Lower lobe of right lung (tissue), 2 donors: ENCODE data around the gene PEF1. TPM values are rescaled to one million over a fixed set of nuclear protein-coding genes. Genes with fewer than 3 reads are reported as not detected.

ENCODE experiments used
- ATAC-seq, 2 donors: fragments of 200-7000 bp; cut with Tn5 transposase; one replicate each; pipeline ENCODE4 v1.9.1; 2020 to 2022; ENCODE audit warnings: mild to moderate bottlenecking in 2 of 2, moderate library complexity in 2 of 2
- DNase-seq: peaks from one replicate; pipeline ENCODE4 v3.0.0-alpha.2; 2020
- H3K27ac ChIP-seq: fragments of 200-600 bp; one replicate; pipeline ENCODE4 v1.8.0; 2022
- H3K27me3 ChIP-seq: fragments of 200-600 bp; one replicate; pipeline ENCODE4 v1.8.0; 2022; ENCODE audit warnings: low read depth
- H3K36me3 ChIP-seq: fragments of 200-600 bp; one replicate; pipeline ENCODE4 v1.8.0; 2022; ENCODE audit warnings: mild to moderate bottlenecking
- H3K4me1 ChIP-seq: fragments of 200-600 bp; one replicate; pipeline ENCODE4 v1.8.0; 2022
- H3K4me3 ChIP-seq: fragments of 200-600 bp; one replicate; pipeline ENCODE4 v1.8.0; 2022; ENCODE audit warnings: mild to moderate bottlenecking
- H3K9me3 ChIP-seq: fragments of 200-600 bp; one replicate; pipeline ENCODE4 v1.8.0; 2022
- intact Hi-C: fragments of 100-400 bp; cut with DNase I; formaldehyde crosslinking; loops from one replicate; pipeline ENCODE4 v1.11.0; 2022
- total RNA-seq: library from RNA; stranded (reverse); fragmentation: NEBNext Ultra II Directional; extraction: Animal tissue kit (Norgen Biotek cat#: 25700); gene quantifications from one replicate; pipeline ENCODE4 v1.2.1, GENCODE V29; 2021
- TF ChIP-seq, protein P1 (sequence below): fragments of 200-600 bp; IDR thresholded peaks from one replicate; pipeline ENCODE4 v1.8.0; 2022; ENCODE audit warnings: antibody characterized with exemption, mild to moderate bottlenecking
- donor health status: DM: no; HTN: yes; CAD: no; lungs with severe emphysema.

PEF1 gene
- total RNA-seq, 1 donor from 2014 or later, result 61.6 TPM

DNA sequence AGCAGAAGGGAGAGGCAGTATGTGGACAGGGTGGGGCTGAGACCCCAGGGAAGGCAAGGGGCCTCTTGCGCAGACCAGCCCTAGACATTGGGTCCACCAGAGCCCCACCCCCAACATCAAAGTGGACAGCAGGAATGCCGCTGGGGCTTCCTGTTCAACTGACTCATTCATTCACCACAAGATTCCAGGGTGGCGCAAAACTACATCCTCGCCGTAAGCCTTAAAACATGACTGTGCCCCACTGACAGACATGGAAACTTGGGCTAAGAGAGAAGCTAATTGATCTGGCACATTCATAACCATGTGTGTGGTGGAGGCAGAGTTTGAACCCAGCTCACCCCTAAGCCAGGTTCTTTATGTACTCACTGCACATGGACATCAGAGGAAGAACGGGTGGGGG lies 45.2 kb upstream of the PEF1 start:
- intact Hi-C loops, result no loop called here
- Histone ChIP-seq H3K9me3 (no peaks in the 10 kb centered on the region), H3K4me3 (no peak overlapping the region), H3K4me1 (no peaks in the 10 kb centered on the region), H3K27me3 (peaks cover 6% of the 10 kb centered on the region), H3K36me3 (peaks cover 7% of the 10 kb centered on the region), H3K27ac (no peak overlapping the region)
- ATAC-seq, result no peak
- DNase-seq, result no peak
- TF ChIP-seq, protein P1, sequence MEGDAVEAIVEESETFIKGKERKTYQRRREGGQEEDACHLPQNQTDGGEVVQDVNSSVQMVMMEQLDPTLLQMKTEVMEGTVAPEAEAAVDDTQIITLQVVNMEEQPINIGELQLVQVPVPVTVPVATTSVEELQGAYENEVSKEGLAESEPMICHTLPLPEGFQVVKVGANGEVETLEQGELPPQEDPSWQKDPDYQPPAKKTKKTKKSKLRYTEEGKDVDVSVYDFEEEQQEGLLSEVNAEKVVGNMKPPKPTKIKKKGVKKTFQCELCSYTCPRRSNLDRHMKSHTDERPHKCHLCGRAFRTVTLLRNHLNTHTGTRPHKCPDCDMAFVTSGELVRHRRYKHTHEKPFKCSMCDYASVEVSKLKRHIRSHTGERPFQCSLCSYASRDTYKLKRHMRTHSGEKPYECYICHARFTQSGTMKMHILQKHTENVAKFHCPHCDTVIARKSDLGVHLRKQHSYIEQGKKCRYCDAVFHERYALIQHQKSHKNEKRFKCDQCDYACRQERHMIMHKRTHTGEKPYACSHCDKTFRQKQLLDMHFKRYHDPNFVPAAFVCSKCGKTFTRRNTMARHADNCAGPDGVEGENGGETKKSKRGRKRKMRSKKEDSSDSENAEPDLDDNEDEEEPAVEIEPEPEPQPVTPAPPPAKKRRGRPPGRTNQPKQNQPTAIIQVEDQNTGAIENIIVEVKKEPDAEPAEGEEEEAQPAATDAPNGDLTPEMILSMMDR, result no peak

DNA sequence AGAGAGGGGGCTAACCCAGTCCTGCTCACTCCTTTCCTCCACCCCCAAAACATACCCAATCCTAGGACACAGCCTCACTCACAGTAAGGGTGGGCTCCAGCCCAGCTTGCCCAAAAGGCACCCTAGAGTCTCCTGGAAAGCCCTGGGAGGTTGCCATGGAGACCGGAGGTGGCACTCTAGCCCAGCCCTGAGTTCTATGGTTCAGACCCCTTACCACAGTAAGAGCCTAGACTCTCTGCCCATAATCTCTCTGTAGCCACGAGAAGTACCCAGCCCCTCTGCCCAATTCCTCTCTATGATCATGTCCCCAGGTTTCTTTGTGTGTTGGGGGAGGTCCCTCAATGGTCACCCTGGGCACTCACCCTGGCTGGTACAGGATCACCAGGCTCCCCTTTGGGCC lies 44.7 kb upstream of the PEF1 start:
- H3K27me3 ChIP-seq, result peaks cover 10% of the 10 kb centered on the region
- no peaks in the 10 kb centered on the region for H3K4me1 ChIP-seq
- DNase-seq (no peak), ATAC-seq (no peak)
- H3K4me3 ChIP-seq, result no peak overlapping the region
- no peaks in the 10 kb centered on the region for H3K9me3 ChIP-seq
- no peak overlapping the region for H3K27ac ChIP-seq
- intact Hi-C loops, result no loop called here
- peaks cover 2% of the 10 kb centered on the region for H3K36me3 ChIP-seq
- TF ChIP-seq, protein P1, result no peak

DNA sequence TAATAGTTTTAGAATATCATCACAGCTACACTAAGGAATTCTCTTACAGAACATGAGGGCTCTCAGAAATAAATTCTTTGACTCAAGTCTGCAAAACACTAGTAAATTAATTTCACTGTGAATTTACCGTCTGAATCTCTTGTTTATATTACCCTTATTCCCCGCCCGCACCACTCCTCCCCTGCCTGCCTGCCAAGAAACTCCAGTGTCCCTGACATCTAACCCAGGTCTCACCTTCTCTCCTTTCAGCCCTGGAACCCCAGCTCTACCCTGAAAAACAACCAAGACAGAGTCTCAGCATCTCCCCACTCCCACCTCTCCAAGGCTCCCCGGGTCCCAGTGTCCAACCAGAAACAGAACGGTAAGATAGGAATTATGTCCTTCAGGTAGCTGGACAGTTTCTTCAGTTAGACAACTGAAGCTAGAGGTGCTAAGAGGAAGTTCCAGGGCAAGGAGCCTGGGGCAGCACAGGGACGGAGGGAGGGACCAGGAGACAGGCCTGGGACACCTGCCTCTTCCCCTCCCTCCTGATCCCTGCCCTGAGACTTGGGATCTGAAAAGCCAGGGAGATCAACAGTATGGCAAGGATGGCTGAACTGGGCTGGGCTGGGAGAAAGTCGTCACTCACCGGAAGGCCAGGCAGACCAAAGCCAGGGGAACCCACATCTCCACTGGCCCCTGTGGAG lies 43.7 kb upstream of the PEF1 start:
- DNase-seq, result no peak
- Histone ChIP-seq H3K27ac (no peak overlapping the region), H3K4me3 (no peak overlapping the region), H3K9me3 (no peaks in the 10 kb centered on the region), H3K4me1 (no peaks in the 10 kb centered on the region), H3K27me3 (peaks cover 16% of the 10 kb centered on the region), H3K36me3 (no peaks in the 10 kb centered on the region)
- intact Hi-C loops, result no loop called here
- ATAC-seq, result no peak
- TF ChIP-seq, protein P1, result no peak

DNA sequence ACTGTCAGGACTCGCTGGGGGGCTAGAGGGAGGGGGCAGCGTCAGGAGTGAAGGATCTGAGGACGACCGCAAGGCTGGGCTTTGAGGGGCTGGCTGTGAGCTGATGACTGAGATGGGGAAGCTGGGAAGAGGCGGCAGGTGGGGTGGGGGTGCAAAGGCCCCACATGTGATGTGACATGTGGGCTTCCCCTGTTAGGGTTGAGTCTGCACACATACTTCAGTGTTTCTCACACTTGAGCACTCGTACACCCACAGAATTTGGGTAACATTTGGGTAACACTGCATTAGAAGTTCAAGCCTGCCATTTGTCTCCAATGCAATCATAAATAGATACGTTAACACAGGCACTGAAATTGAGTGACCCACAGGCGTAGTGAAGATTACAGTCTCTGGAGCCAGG lies 42.9 kb upstream of the PEF1 start:
- no peak for DNase-seq
- H3K27me3 ChIP-seq, result peaks cover 19% of the 10 kb centered on the region
- H3K36me3 ChIP-seq, result peaks cover 4% of the 10 kb centered on the region
- H3K4me3 ChIP-seq, result no peak overlapping the region
- intact Hi-C loops, result no loop called here
- TF ChIP-seq, protein P1, result no peak
- ATAC-seq, result no peak
- no peak overlapping the region for H3K27ac ChIP-seq
- H3K4me1 ChIP-seq, result no peaks in the 10 kb centered on the region
- H3K9me3 ChIP-seq, result no peaks in the 10 kb centered on the region

DNA sequence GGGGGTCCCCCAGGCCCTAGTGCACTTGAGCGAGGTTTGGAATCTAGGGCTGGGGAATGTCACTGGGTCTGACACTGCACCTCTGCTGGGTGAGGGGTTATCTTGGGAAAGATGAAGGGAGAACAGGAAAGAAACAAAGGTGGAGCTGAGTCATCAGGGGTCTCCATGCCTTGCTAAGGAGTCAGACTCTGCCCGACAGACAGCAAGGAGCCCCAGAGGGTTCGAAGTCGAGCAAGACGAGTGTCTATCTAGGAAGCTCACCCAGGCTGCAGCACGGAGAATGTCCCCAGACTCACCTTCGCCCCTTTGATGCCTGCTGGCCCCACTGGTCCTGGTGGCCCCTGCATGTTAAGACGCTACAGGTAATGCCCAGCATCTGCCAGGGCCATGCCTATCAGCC lies 41.1 kb upstream of the PEF1 start:
- ATAC-seq, result no peak

More for the DNA sequence above, 41.1 kb upstream of the PEF1 start:
- DNase-seq, result no peak
- no peaks in the 10 kb centered on the region for H3K4me1 ChIP-seq
- H3K36me3 ChIP-seq, result peaks cover 7% of the 10 kb centered on the region
- no peak overlapping the region for H3K4me3 ChIP-seq
- peaks cover 15% of the 10 kb centered on the region for H3K27me3 ChIP-seq
- no peaks in the 10 kb centered on the region for H3K9me3 ChIP-seq
- intact Hi-C loops, result no loop called here
- H3K27ac ChIP-seq, result no peak overlapping the region
- TF ChIP-seq, protein P1, result no peak
